Jurkat, Clone E6-1 (cell line): ENCODE measurements around the gene NTSR1.

ENCODE experiments used
- DNase-seq: peaks from one replicate; pipeline ENCODE4 v3.0.0-alpha.2; 2011; ENCODE audit warnings: low read depth, low spot score
- H3K4me3 ChIP-seq: 2 replicates; pipeline ENCODE4 v1.5.1; 2011; ENCODE audit warnings: mild to moderate bottlenecking, low read length, control low read depth, moderate library complexity

The NTSR1 gene

DNA sequence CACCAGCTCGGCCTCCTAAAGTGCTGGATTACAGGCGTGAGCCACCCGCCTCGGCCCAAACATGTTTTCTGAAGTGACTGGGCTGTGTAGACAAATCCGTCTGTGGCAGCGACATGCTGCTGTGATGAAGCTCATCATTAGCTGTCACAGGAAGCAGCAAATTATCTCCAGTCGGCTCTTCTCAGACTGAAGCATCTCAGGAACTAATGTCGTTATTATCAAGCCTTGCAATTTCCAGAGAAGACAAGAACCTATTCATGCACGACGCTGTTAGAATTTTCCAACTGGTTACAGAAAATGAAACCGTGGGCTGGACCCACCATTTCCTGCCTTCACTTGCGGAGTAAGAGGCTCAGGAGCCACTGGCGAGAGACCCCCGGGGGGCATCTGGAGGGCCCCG, 17.1 kb upstream of the NTSR1 start:
- no peak for DNase-seq
- no peak overlapping the region for H3K4me3 ChIP-seq

DNA sequence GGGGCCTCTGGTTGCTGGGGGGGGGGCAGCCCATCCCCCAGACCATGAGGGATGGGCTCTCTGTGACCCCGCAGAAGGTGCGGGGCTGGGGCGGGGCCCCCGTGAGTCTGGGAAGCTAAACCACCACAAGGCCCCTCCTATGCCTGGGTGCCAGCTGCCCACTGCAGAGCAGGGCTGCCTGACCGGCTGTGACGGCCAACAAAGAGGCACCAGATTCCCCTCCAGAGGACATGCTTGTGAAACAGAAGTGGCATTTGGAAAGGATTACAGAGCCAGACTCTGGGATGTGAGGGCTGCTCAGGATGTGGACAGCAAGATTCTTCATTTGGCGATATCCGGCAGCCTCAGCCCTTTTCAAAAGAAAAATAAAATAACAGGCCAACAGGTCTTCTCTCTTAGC, 16.5 kb upstream of the NTSR1 start:
- no peak overlapping the region for H3K4me3 ChIP-seq
- DNase-seq, result no peak

DNA sequence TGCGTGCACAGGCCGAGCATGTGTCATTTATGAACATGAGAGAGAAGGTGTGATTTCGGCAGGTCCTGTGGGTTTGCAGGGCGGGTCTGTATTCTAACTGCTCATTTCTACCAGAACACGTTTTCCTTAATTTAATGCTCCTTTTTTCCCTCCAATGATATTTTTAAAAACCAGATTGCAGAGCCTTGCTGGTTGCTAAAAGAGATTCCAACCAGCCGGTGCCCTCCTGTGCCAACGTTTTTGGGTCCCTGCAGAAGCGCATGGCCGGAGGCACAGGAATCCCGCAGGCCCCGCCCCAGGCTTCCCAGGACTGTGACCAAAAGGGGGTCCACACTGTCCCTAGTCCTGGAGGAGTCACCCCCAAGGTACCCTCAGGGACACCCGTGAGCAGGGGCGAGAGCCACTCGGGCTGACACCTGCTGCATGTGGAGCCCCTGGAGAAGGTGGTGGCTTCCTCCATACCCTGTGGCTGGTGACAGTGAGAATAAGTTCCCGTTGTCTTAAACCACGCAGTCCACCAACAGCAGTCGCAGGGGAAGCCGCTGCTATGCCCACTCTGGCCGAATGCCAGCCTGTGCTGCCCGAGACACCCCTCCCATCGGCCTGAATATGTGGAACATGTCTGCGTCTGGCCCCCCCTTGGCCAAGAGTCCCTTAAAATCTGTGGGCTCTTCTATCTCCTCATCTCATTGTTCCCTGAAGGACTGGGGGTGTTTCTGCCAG, 15.7 kb upstream of the NTSR1 start:
- no peak for DNase-seq
- H3K4me3 ChIP-seq, result no peak overlapping the region

DNA sequence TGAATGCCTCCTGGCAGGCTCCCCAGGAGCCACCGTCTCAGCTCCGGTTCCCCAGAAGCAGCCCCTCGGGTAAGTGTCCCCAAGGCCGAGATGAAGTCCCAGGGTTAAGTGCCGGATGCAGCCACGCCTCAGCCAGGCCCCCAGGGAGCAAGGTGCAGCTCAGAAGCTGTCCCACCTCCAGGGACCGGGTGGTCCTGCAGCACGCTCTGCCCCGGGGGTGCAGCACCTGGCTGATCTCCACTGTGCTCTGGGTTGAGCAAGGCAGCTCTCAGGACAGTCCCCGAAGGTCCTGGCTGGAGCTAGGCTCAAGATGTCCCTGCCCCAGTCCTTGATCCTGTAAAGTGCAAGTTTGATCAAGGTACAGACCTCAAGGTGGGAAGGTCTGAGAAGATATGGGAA, 15.1 kb upstream of the NTSR1 start:
- no peak for DNase-seq
- no peak overlapping the region for H3K4me3 ChIP-seq

DNA sequence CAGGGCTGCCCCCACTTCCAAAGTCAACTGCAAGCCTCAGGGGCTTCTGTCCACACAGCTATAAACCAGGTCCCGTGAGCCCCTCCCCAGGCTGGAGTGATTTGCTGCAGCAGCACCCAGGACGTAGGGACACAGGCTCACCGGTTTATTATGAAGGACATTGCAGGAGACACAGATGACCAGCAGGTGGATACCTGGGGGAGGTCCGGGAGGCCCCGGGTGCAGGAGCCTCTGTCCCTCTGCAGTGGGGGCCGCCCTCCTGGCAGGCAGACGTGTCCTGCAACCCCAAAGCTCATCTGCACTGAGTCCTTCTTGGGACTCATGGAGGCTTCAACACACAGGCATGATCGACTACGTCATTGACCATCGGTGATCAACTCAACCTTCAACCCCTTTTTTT, 14.5 kb upstream of the NTSR1 start:
- no peak overlapping the region for H3K4me3 ChIP-seq
- DNase-seq, result no peak

DNA sequence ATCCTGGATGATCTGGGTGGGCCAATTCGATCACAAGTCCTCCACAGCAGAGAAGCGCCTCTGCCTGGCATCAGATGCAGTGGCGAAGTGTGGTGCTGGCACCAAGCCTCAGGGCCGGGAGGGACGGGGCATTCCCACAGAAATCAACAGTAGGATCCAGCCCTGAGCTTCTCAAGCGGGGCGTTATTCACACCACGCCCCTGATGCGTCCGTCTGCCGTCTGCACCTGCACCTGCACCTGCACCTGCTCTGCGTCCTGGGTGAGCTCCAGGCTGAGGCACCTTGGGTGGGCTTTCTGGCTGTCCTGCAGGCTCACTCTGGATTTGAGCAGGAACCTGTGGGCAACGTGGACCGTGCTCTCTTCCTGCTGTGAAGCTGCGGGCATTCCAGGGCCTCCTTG, 13.8 kb upstream of the NTSR1 start:
- no peak overlapping the region for H3K4me3 ChIP-seq
- DNase-seq, result no peak

DNA sequence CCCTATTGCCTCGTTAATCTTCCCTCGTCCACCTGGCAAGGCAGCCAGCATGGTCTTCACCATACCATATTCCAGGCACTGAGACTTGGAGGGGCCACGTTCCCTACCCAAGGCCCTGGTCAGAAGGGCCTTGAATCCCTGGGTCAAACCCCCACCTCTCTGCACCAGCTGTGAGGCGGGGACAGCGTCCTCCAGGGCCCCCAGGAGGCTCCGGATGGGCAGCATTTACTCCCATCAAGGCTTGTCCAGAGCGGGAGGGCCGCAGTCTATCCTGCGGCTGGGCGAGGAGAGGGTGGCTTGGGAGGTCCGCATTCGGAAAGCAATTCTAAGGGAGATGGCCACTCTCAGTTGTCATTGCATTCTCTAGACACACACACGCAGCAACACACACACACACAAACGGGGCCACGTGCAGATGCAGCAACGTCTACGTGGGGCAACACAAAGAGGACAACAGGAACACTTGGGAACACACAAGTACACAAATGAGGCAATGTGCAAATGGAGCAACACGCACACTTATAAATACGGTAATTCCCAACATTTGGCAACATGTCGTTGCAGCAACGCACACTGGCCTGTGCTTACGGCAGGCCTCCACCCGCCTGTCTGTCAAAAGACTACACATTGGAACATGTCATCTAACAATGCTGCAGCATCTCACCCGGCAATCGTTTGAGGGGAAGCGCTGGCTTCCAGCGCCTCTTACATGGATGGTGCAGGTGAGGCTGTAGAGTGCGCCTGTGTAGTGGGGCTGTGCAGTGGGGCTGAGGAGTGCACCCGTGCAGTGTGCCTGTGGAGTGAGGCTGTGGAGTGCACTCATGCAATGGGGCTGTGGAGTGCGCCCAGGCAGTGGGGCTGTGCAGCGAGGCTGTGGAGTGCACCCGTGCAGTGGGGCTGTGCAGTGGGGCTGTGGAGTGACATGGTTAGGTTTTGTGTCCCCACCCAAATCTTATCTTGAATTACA, 12.9 kb upstream of the NTSR1 start:
- DNase-seq, result no peak
- no peak overlapping the region for H3K4me3 ChIP-seq

DNA sequence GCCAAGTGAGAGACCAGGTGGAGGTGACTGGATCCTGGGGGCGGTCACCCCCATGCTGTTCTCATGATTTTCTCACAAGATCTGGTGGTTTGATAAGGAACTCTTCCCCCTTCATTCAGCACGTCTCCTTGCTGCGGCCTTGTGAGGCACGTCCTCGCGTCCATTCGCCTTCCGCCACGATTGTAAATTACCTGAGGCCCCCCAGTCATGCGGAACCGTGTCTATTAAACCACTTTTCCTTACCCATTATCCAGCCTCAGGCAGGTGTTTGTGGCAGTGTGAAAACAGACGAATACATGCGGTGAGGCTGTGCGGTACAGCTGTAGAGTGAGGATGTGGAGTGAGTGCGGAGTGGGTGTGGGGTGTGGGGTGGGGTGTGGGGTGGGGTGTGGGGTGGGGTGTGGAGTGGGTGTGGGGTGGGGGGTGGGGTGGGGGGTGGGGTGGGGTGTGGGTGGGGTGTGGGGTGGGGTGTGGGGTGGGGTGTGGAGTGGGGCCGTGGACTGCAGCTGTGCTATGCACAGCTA, 12.1 kb upstream of the NTSR1 start:
- H3K4me3 ChIP-seq, result no peak overlapping the region
- DNase-seq, result peak; percentile 62

DNA sequence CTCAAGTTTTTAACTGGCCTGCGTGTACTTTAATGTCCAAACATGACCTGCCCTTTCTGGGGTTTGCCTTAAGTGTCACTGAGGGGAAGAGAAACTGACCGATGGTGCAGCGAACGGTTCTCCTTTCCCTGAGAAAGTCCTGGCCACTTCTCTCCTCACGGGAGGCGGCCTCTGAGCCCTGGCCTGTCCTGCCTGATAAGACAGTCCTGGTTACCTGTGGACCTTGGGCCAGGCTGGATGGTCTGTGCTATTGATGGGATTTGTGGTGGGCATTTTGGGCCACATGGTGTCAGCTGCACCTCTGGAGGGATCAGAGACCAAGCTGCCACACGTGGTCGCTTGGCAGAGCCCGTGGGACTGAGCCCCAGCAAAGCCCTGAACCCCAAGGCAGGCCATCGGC, 11.6 kb upstream of the NTSR1 start:
- DNase-seq, result no peak
- H3K4me3 ChIP-seq, result no peak overlapping the region

DNA sequence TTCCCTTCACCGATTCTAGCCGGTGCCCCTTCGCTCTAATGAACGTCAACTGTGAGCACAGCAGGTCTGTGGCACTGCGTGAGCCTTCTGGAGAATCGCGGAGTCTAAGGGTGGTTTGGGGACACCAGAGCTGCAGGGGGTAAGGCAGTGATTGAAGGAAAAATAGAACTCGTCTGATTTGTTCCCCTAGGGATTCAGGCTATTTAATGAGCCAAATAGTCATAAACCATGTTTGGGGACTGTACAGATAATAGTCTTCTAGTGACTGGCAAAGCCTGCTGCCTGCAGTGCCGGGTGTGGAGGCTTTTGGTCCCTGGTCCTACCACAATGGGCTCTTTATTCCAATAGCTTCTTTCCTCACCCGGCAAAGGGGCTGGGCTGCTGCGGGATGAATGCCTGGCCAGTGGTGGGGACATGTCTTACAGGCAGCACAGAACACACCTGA, 11.1 kb upstream of the NTSR1 start:
- no peak overlapping the region for H3K4me3 ChIP-seq
- no peak for DNase-seq

DNA sequence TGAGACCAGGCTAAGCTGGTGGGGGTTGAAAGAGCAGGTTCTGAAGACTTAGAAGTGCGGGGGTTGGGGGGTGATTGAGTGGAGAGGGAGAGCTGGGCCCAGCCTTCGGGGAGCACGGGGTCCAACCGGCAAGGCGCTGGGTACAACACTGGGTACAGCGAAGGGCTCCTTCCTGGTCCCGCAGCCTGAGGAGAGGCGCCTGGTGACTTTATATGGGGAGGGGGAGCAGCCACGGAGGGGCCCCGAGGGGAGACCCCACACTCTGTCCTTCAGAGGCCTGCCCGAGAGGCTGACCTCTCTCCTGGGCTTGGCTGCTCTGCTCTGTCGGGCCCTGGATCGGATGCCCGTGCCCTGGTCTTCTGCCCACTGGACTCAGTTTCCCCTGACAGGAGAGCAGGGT, 10.4 kb upstream of the NTSR1 start:
- DNase-seq, result no peak
- H3K4me3 ChIP-seq, result no peak overlapping the region

DNA sequence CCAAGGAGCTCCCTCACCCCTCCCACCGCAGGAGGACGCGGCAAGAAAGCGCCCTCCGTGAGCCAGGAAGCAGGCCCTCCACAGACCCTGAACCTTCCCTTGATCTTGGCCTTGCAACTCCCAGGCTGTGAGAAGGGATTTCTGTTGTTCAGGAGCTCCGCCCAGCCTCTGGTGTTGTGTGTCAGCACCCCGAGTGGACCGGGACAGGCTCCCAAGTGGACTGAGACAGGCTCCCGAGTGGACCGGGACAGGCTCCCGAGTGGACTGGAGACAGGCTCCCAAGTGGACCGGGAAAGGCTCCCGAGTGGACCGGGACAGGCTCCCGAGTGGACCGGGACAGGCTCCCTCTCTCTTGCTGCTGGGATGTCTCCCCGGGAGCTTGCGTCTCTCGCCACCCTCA, 9.3 kb upstream of the NTSR1 start:
- DNase-seq, result no peak
- H3K4me3 ChIP-seq, result no peak overlapping the region

DNA sequence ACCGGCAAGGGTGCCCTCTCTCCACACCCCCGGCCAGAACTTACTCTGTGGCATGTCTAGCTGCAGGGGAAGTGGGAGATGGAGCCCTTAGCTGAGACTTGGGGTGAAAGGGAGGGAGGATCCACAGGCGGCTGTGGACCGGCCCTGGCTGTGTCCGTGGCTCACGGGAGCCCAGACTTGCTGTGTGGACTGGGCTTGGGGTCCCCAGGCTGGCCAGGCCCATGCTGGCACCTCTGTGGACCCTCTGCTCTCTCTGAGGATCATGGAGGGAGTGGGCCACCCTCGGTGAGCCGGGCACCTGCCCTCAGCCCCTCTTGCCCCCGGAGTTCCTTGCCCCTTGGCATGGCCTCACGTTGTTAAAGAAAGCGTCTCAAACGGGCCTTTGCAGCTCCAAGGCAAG, 8.9 kb upstream of the NTSR1 start:
- no peak overlapping the region for H3K4me3 ChIP-seq
- DNase-seq, result no peak

DNA sequence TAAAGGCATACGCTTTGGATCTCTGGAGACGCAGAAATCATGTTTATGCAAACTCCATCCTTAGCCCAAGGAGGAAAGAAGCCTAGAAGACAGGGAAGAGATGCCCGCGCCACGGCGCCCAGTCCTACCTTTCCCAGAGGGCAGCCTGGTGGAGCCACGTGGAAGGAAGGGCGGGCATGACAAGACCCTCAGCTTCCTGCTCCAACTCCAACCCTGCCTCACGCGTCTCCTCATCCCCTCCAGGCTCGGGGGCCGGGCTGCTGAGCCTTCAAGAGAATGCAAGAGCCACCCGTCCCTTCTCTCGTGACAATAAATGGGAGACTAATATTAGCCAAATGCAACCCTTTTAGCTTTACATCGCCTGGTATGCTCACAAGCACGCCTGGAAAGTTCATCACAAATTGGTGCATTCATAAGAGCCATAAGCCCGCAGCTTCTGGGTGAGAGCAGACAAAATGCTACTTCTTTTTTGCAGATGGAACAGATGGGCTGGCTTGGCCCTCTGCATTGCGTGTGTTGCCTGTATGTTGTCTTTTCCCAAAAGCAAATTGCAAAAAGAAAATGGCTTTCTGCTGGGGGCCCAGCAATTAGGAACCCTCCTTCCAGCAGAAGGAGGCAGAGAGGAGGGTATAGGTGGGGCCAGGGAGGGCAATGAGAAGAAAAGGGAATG, 8.2 kb upstream of the NTSR1 start:
- no peak overlapping the region for H3K4me3 ChIP-seq
- DNase-seq, result no peak

DNA sequence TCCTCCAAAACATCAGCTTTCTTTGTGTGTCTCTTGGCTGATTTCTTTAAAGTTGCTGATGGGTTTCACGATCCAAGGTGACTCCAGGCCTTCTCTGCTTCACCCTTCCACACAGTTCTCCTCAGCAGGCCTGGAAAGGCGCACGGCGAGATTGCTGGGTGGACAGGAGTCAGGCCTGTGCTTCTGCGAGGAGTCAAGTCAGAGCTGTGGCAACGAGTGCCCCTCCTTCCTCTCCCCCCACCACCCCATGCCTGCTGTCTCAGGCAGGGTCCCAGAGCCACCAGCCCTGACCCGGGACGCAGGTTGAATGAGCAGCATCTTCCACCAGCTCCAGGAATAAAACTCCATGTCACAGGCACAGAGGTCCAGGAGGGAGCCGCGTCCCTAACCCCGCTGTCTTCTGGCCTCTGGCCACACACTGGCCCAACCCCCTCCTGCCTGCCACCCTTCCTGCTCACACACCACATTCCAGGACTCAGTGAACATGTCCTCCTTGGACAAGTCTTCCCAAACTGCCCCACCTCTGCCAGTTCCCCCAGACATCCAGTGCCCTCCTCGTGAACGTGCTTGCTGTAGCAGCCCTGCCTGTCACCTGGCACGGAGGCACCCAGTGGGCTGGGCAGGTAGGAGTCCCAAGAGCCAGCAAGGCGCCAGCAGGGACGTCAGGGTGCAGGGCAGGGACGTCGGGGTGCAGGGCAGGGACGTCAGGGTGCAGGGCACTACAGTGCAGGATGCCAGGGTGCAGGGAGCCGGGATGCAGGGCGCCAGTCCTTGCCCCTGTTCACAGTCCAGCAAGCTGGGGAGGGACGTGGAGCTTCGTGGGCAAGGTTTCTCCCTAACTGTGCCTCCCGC, 7.2 kb upstream of the NTSR1 start:
- H3K4me3 ChIP-seq, result no peak overlapping the region
- DNase-seq, result no peak

DNA sequence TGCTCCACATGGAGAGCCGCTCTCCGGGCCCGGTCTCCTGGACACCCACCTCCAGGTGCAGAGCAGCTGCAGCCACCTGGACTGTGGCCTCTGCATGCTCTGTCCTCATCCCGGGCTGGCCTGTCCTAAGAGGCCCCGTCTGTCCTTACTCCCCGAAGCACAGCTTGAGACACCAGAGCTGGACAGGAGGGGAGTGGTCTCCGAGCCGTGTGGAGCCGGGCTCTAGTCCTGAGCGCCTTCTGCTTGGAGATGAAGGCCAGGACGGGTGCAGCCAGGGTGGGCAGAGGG, 6.7 kb upstream of the NTSR1 start:
- no peak for DNase-seq

DNA sequence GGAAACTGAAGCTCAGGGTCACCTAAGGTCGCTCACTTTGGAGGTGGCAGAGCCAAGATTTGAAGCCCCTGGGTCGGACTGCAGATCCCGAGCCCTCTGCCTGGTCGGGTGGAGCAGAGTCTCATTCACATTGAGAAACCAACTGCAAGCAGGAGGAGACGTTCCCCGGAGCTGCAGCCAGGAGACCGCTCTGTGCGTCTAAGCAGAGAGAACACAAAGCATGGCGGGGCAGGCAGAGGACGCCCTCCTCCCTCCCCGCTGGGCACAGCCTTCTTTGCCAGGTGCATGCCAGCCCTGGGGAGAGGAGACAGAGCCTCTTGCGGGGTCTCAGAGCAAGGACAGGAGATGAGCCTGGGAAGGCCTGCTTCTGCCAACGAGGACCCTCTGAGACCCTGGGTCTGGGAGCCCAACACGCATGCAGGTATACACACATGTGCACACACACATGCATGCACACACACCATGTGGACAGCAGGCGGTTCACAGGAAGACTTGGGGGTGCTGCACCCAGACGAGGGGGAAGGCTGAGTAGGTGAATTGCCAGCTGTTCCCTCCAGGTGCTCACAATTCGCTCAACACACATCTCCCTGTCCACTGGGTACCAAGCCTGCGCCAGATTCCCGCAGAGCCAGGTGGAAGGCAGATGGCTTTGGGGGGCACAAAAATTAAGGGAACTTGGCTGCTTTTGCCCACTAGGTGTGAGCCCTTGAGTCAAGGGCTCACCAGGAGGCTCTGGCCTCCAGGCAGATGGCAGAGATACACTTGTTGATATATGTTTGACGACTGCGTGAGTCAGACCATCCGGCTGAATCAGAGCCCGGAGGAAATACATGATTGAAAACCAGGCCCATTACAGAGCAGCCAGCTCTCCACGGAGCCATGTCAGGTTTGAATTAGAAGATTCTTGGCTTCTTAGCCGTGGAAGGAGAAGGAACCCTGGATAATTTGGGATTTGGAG, 5.5 kb upstream of the NTSR1 start:
- DNase-seq, result no peak
- no peak overlapping the region for H3K4me3 ChIP-seq

More for the DNA sequence above, 6.7 kb upstream of the NTSR1 start:
- H3K4me3 ChIP-seq, result no peak overlapping the region

DNA sequence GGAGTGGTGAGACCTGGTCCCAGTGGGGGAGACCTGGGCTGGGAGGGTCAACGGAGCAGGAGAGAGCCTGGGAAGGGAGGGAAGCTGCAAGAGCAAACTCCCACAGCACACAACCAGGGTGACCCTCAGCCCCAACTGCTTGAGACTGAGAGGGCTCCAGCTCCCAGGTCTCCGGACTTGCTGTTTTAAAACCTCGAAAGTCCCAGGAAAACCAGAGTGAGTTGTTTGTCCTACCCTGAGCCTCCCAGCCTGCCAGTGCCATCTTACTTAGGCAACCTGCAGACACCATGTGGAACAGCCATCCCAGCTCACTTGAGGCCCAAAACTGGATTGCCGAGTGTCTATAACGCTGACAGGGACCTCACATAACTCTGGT, 4.8 kb upstream of the NTSR1 start:
- H3K4me3 ChIP-seq, result no peak overlapping the region
- no peak for DNase-seq
